ENCODE results near the gene FOXC2.

The FOXC2 gene

GRCh38 chr16:86608301-86608747, 41.7 kb downstream of the FOXC2 start:
- no peak overlapping the region for H3K4me3 ChIP-seq
- DNase-seq (ENCODE audit: low spot score): no peak
- H3K27ac ChIP-seq: peak overlapping the region; percentile 87 to 97
- TF ChIP-seq CTCF (IDR thresholded peaks at IDR 0.05): no peak

GRCh38 chr16:86609115-86609514, 42.5 kb downstream of the FOXC2 start:
- Histone ChIP-seq H3K27ac (peak overlapping the region; percentile 87 to 97), H3K4me3 (peak overlapping the region; percentile 40)
- TF ChIP-seq CTCF (IDR thresholded peaks at IDR 0.05): no peak
- no peak for DNase-seq (ENCODE audit: low spot score)

- Histone ChIP-seq H3K27ac (peak overlapping the region; percentile 87 to 97), H3K4me3 (peak overlapping the region; percentile 40)
- no peak for TF ChIP-seq CTCF (IDR thresholded peaks at IDR 0.05)
- no peak for DNase-seq (ENCODE audit: low spot score)
These were observed 43.0 kb downstream of the FOXC2 start for GRCh38 chr16:86609661-86610060.

- no peak for DNase-seq (ENCODE audit: low spot score)
- peak overlapping the region; percentile 54 for H3K4me3 ChIP-seq
- no peak for TF ChIP-seq CTCF (IDR thresholded peaks at IDR 0.05)
- peak overlapping the region; percentile 87 to 97 for H3K27ac ChIP-seq
These were observed 44.3 kb downstream of the FOXC2 start for GRCh38 chr16:86610779-86611524.

GRCh38 chr16:86611525-86611855, 44.9 kb downstream of the FOXC2 start:
- no peak for TF ChIP-seq CTCF (IDR thresholded peaks at IDR 0.05)
- Histone ChIP-seq H3K27ac (peak overlapping the region; percentile 87 to 97), H3K4me3 (peak overlapping the region; percentile 54)
- peak; percentile 87 for DNase-seq (ENCODE audit: low spot score)

- H3K4me3 ChIP-seq: peak overlapping the region; percentile 54
- no peak for DNase-seq (ENCODE audit: low spot score)
- peak overlapping the region; percentile 87 to 97 for H3K27ac ChIP-seq
- TF ChIP-seq CTCF (IDR thresholded peaks at IDR 0.05): no peak
These were observed 45.3 kb downstream of the FOXC2 start for GRCh38 chr16:86611941-86612340.

- no peak for TF ChIP-seq CTCF (IDR thresholded peaks at IDR 0.05)
- Histone ChIP-seq H3K4me3 (no peak overlapping the region), H3K27ac (peak overlapping the region in 1 of 2 donors; percentile 45)
- no peak for DNase-seq (ENCODE audit: low spot score)
These were observed 48.1 kb downstream of the FOXC2 start for GRCh38 chr16:86614699-86615098.
